Suprapubic skin (tissue), 4 donors: Measurements from ENCODE around the gene AUTS2.

ENCODE experiments used
- EP300 ChIP-seq: sonication (generic); formaldehyde crosslinking; IDR thresholded peaks from one replicate; pipeline ENCODE4 v1.6.1; 2017; ENCODE audit warnings: antibody characterized with exemption
- POLR2AphosphoS5 ChIP-seq, 3 donors: sonication (generic); formaldehyde crosslinking; IDR thresholded peaks; one replicate each; pipeline ENCODE4 v1.6.1; 2017; ENCODE audit warnings: antibody characterized with exemption in 3 of 3
- TF ChIP-seq, protein P1 (sequence below), 2 donors: fragments of 200-600 bp in 1 of 2; fragments of 450-650 bp in 1 of 2; sonication (generic) in 1 of 2; IDR thresholded peaks; one replicate each; pipeline ENCODE4 v1.5.1; 2016 to 2019; ENCODE audit warnings: antibody characterized with exemption in 2 of 2, mild to moderate bottlenecking in 1 of 2, moderate library complexity in 1 of 2

DNA sequence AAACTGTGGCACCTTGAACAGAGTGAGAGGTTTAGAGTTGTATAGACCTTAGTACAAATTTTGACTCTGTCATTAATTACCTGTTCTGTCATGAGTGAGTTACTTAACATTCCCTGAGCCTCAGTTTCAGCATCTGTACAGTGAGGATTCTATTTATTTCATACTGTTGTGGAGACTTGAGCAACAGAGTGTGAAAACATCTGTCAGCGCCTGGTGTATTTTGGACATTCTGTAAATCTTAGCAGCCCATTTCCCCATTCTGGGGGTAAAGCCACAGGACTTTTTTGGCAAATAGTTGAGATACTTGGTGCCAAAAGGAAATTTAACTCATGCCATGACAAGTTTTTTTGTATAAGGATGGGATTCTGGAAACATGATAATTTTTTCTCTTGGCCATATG is 94.8 kb downstream of the AUTS2 start:
- TF ChIP-seq EP300 (no peak), POLR2AphosphoS5 (IDR thresholded peaks at IDR 0.05) (no peak)
- TF ChIP-seq, protein P1, sequence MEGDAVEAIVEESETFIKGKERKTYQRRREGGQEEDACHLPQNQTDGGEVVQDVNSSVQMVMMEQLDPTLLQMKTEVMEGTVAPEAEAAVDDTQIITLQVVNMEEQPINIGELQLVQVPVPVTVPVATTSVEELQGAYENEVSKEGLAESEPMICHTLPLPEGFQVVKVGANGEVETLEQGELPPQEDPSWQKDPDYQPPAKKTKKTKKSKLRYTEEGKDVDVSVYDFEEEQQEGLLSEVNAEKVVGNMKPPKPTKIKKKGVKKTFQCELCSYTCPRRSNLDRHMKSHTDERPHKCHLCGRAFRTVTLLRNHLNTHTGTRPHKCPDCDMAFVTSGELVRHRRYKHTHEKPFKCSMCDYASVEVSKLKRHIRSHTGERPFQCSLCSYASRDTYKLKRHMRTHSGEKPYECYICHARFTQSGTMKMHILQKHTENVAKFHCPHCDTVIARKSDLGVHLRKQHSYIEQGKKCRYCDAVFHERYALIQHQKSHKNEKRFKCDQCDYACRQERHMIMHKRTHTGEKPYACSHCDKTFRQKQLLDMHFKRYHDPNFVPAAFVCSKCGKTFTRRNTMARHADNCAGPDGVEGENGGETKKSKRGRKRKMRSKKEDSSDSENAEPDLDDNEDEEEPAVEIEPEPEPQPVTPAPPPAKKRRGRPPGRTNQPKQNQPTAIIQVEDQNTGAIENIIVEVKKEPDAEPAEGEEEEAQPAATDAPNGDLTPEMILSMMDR (IDR thresholded peaks at IDR 0.05): no peak
